Activated CD8-positive, alpha-beta memory T cell treated with anti-CD3 and anti-CD28 coated beads for 24 hours (primary cell): ENCODE data around the gene ATP6V1B1.

ENCODE experiments used
- DNase-seq: peaks from one replicate; pipeline ENCODE4 v3.0.0-alpha.2; 2020

Gene ATP6V1B1

DNA sequence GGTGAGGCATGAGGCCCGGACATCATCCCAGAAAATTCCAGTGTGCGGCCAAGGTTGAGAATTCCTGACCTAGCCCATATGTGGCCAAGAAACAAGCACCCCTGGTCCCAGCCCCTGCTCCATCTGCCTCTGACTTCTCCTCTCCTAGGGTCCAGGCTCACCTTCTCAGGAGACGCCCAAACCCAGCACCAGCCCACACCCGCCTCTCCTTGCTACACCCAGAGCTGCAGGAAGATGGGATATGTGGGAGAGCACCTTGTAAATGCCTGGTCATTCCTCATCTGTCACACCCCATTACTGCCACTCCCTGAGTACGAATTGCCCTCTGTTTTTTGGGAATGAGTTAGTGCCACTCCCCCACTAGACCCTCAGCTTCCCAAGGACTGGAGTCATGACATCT, 7.3 kb upstream of the ATP6V1B1 start:
- peak; percentile 42 for DNase-seq

DNA sequence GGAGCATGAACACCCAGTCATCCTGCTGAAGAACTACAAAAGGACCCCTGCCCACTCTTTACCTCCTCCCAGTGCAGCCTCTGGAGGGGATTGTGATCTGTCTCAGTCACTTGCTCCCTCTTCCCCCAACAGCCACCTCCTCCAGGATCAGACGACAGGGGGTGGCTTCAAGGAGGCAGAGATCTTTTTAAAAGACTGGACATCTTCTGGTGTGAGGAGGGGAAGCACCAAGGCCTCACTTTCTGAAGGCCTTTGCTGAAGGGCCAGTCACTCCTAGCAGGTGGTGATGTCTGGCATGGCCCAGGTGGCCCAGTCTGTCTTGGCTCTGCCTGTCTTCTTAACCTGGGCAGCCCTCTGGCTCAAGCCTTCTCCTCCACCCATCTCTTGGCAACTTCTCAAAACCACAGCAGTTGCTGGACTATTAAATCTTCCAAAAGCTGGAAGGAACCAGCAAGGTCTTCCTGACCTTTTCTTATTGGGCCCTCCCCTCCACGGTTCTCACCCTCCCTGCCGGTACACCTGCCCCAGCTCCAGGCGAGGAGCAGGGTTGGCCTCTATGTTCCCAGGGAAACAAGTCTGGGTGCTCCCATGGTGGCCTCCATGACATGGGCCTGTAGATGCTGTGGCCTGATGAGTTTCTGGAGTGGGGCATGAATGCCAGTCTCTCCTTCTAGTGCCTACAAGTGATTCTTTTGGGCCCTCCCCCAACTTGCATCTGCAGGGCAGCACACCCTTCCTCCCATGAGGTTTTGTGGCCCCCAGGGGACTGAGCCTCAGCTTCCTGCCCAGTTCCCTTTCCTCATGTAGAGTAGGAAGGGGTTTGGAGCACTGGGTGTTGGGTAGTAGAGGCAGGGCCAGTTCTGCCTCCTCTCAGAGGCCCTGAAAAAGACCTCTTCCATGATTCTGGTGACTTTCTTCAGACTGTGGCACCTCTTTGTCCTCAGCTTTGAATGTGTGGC, 5.0 kb upstream of the ATP6V1B1 start:
- peak; percentile 28 for DNase-seq

DNA sequence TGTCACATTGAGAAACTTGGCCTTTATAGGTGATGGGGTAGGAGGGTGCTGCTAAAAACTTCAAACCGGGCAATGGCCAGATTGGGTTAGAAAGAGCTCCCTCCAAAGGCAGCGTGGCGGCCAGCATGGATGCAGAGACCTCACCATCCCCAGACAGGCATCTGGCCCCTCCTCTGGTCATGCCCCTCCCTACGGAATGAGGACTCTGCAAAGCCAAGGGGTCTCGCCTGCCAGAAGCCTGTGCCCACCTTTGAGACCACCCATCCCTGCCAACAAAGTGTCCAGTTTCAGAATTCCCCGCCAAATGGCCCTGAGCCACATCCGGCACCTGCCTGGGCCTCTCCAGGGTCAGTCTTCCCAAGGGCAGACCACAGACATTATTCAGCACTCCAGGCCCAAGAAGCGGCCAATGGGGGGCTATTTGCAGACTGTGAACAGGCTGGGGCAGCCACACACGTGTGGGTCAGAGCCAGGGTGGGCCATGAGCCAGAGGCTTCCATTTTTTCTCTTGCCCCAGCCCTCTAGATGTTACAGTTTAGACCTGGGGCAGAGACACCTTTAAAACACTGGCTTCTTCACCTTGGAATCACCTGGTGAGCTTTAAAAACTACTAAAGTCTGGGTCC, 4.2 kb upstream of the ATP6V1B1 start:
- peak; percentile 44 for DNase-seq

DNA sequence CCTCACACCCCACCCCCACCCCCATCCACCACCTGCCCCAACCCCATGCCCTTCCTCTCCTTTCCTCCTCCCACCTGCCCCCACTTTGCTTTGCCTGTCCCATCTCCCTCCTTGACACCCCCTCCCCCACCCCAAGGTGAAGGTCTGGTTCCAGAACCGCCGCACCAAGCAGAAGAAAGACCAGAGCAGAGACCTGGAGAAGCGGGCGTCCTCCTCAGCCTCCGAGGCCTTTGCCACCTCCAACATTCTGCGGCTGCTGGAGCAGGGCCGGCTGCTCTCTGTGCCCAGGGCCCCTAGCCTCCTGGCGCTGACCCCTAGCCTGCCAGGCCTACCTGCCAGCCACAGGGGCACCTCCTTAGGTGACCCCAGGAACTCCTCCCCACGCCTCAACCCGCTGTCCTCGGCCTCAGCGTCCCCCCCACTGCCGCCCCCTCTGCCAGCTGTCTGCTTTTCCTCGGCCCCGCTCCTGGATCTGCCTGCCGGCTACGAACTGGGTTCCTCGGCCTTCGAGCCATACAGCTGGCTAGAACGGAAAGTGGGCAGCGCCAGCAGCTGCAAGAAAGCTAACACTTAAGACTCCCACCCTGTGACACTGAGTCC, 3.0 kb upstream of the ATP6V1B1 start:
- DNase-seq, result peak; percentile 24

DNA sequence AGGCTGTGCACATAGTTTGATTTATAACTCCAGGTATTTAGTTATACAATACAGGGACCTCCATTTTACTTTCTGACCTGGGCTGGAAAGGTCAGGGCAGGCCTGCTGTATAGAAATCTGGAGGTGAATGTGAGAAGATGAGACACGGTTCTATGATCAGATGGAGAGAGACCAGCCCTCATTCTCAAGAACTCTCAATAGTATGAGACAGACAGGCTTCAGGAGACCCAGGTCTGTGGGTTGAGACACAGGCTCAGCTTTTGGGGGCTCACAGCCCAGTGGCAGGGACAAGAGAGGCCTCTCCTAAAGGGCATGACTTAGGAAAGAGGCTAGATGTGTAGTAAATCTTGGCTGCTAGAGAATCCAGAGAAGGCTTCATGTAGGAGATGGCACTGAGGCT, 719 bp upstream of the ATP6V1B1 start:
- DNase-seq, result peak; percentile 30

DNA sequence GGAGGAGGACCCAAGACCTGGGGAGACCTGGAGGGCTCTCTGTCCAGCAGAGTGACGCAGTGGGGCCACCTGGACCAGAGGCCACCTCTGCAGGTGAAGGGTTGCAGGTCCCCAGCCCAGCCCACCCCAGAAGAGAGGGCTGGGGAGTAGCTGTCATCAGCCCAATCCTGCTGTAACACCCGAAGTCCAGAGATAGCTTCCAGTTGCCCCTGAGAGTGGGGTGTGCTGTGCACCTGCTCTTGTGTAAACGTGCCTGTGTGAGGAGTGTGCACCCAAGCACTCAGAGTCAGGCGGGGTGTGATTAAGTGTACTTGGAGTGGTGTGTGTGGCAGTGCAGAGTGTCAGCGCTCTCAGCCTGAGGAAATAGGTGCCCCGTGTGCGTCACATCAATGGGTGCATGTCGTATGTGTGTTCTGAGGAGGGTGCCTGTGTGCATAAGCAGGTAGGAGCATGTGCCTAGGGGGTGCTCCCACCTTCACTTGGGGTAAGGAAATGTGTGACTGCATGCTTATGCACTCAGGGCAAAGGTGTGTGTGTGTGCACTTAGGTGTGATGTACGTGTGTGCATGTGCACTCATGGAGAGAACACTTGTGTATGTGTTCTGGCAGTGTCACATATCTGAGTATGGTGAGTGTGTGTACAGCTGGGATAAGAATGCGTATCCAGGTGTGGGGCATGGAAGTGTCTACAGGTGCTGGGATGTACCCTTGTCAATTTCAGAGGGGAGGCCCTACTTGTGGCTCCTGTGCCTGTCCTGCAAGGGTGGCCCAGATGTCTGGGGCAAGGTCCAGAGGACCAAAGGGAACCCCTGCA, 672 bp downstream of the ATP6V1B1 start:
- DNase-seq, result peak; percentile 47

DNA sequence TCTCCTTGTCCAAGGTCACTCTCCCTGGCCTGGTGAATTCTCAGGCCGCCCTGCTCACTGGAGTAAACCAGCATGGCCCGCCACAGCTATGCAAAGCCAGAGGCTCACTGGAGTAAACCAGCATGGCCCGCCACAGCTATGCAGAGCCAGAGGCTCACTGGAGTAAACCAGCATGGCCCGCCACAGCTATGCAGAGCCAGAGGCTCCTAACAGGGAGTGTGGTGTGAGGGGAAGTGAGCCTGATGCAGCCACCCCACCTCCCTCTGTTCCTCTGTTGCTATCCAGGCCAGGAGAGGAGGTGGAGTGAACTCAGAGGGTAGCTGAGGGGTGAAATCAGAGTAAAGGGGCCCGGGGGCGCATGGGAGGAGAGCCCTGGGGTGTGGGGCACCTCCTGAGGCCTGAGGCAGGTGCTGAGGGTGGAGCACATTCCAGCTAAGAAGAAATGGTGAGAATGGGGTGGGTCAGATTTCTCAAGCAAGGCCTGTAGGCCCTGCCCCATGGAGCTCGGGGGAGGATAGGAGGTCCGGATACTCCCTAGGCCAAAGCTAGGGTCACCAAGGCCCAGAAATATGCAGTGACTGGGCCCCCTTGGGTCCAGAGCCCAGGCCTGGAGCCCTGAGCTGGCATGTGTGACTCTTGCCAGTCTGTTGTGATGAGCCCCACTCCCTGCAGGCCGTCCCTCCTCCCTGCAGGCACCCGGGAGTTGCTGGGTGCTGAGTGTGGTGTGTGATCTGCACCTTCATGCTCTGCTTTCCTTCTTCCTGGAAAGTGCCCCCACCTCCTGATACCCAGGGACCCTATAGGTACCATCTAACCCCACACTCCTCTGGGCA, 1.5 kb downstream of the ATP6V1B1 start:
- peak; percentile 47 for DNase-seq

DNA sequence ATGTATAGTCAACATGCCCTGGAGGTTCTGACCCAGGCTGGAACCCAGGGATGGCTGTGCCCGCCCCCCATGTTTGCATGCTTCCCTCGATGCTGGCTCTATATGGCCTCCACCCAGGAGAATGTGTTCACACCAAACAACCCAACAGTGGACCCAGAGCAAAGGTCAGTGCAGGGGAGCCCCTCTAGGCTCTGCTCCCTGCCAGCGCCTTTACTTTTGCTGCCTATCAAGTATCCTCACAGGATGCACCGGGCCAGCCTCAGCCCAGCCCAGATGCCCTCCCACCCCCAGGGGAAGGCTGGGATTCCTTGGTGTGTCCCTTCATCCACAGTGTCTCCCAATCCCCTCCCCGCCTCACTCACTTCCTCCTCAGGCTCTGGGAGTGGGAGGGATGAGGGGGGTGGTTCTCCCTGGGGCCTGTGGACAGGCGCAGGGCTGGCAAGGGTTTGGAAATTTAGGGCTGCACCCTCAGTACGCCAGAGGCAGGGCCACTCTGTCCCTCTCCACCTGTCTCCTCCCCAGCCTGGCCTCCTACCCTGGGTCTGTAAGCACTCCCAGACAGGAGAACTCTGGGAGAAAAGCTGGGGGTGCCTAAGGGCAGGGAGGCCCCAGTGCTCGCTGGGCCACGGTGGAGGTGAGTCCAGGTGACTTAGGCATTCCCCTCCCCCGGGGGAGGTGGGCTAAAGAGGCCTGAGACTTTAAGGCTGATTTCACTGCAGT, 2.3 kb downstream of the ATP6V1B1 start:
- DNase-seq, result peak; percentile 40

DNA sequence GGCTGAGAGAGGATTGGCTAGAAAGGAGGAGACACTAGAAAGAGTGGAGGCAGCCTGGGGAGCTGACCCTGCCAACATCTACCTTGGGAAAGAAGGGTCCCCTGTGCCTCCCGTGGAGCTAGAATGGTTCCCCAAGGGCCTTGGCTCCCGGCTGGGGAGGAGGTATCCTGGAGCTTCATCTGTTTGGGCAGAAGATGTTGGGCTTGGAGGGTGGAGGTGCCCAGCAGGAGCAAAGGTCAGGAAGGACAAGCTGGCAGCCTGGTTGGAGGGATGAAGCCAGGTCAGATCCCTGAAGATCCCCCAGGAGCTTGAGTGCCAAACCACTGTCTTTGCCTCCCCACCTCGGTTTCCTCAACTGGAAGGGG, 2.9 kb downstream of the ATP6V1B1 start:
- peak; percentile 33 for DNase-seq

DNA sequence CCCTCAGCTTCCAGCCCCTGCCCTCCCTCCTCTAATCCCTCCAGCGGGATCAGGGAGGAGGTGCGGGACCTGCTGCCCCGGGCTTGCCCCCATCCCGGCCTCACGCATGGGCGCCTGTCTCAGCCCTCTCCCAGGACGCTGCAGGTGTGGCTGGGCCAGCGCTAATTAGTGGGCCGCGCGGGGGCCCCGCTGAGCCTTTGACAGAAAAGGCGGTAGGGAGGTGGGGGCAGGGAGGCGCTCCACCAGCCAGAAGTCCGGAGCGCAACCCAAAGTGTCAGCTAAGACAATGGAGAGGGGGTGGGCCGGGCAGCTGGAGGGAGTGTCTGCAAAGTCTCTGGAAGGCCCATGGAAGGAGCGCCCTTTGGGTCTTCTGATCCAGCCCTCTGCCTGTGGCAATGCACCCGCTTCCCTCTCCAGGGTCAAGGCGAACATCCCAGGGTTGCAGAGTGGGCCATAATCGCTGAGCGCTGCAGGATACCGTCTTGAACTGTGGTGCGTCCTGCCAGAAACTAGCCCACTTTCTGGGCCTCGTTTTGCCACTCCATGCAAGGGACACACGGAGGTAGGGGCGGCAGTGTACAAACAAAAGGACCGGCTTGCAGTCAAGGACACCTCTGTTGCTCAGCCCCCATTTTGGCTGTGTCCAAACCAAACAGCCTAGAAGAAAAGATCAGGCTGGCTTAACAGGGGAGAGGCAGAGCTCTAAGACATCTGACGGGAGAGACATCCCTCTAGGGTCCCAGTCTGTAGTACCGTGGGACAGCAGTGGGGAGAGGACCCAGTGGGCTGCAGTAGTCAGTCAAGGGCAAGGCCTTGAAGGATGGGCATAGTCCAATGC, 3.5 kb downstream of the ATP6V1B1 start:
- peak; percentile 44 for DNase-seq

DNA sequence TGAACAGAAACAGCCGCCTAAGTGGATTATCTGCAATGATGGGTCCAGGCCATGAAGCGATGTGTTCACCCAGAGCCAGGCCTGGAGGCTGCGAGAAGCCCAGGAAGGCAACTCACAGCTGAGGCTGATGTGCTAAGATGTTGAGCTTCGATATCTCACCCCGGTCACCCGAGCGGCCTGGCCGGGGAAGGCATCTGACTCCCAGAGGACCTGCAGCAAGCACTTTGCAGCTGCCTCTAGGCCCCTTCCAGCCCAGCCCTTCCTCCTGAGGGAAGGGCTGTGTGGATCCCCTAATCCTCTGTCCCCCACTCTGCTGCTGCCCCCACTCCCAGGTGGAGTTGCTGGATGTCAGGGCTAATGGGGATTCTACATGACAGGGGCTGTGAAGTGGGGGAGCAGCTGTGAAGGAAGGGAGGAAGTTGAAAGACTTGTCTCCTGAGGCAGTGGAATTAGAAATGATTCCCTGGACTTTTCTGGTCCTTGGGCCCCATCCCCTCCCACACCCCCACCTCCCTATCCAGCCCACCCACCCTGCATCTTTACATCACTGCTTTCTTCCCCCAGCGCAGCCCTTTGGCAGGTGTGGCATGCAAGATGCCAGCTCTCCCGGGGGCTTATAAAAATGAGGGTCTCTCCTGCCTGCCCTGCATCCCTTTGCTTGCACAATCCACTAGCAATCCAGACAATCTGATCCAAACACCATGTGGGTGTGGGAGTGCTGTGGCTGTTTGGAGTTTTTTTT, 4.3 kb downstream of the ATP6V1B1 start:
- DNase-seq, result peak; percentile 35

DNA sequence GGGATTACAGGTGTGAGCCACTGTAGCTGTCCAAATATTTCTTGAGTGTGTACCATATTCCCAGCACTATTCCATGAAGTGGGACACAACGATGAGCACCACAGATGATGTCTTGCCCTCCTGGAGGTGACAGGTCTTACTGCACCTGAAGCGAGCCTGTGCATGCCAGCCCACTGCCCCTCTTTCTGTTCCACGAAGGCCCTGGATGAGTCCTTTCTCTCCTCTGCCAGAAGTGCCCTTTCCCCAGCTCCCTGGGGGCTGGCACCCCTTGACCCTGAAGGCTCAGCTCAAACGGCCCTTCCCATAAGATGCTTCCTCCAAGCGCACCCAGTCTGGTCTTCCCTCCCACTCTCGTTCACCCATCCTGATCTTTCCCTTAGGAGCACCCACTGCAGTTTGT, 5.5 kb downstream of the ATP6V1B1 start:
- no peak for DNase-seq

DNA sequence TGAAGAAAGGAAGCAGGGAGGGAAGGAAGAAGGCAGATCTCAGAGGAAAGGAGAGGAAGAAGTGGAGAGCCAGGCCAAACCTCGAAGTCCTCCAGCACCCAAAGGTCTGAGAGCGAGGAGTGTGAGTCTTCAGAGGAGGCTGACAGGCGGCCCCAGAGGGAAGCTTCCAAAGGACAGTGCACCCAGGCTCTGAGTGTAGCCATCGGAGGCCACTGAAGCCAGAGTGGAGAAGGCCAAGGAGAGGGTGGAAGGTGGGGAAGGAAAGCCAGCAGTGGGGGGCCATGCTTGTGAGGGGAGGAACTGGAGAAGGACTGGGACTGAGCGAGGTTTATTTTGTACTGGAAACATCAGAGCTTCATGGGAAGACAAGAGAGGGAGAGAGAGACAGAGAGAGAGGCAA, 6.0 kb downstream of the ATP6V1B1 start:
- no peak for DNase-seq

DNA sequence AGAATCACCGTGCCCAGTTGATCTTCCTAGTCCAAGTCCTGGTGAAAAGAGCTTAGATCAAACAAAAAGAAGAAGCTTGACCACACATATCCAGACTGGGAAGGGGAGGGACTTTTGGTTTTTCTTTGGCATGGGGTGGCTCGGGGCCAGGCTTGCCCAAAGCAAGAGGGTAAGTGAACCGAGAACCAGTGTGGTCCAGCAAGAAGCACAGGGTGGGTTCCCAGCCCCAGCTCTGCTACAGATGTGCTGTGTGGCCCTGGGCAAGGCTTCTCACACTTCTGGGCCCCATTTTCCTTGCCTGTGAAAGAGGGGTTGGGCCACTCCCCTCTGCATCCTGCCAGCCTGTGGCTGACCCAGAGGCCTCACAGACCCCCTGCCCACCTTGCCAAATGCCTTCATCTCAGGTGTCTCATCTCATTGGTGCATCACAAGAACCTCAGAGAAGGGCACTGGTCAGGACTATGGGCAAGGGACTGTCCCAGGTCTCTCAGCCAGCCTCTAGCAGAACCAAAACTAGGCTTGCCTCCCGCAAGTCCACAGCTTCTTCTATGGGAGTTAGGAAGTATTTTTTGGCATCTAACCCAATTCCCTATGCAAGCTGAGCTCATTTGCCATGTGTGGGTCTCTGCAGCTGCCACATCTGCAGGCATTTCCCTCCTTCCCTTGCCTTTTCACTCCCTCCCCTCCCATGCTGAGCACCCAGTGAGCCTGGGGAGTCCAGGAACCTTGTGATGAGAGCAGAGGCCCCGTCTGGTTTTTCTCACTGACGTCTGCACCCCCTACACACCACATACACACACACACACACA, 6.9 kb downstream of the ATP6V1B1 start:
- no peak for DNase-seq

DNA sequence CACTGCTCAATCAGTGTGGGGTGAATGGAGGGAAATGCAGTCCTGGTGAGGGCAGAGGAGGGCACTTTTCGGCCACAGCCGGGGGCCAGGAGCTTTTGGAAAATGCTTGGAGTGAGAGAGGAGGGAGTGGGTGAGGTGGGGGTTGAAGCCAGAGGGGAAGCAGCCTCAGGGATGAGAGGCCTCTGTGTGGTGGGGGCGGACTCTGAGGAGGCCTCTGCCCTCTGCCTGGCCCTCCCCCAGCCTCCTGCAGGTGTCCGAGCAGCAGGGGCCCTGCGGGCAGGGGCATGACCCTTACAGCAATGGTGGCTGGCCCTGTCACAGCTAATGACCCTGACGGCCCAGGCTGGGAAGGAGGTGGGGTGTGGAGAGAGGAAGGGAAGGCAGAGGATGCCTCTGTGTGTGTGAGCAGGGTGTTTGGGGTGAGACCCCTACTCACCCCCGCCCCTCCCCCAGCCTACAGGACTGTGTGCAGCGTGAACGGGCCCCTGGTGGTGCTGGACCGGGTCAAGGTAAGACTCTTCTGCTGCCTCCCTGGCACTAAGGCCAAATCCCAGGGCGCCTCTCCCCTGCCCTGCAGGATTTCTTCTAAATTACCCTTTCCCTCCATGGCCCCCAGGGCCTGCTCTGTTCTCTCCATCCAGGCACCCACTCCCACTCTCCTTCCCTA, 7.6 kb downstream of the ATP6V1B1 start:
- no peak for DNase-seq

DNA sequence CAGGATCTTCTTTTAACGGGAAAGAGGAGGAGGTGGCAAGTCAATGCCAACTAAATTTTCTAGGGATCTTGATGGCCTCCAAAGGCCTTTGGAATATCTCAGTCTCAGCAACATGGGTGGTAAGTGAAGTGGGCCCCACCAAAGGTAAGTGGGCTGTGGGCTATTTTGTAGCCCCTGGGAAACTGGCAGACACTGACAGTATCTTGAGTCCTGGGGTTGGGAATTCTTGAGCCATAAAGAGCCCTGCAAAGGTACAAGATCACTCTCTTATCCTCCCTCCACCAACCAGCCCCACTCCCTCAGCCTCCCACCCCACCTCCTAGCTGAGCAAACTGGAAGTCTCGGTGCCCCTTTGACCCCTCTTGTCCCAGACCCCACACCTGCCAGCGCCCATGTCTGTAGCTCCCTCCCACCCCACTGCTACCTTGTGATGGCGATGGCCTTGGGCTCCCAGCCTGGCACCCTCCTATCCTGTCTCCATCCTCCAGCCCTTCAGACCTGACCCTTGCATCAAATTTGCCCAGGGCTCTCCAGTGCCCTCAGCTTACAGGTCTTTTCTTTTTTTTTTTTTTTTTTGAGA, 8.5 kb downstream of the ATP6V1B1 start:
- no peak for DNase-seq

DNA sequence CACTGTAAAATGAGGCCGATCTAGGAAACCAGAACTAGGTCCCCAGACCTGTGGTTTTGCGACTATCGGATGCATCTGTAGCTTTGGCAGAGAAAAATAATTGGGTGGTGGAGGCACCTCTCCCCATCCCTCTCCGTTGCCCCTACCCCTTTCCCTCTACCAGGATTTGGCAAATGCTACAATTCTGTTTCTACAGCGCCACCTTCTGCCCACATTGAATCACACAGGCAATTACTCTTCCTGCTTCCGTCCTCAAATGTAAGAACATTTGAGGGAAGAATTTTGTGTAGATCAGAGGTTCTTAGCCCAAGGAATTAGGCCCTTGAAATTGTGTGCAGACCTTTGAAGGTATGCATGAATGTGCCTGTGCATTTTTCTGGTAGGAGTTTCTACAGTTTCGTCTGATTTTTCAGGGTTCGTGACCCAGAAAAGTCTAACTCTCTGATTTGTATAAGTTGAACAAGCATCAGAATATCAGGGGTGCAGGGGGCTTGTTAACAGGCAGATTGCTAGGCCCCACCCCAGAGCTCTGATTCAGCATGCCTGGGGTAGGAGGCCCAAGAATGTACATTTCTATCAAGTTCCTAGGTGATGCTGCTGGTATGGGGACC, 11.2 kb downstream of the ATP6V1B1 start:
- DNase-seq, result peak; percentile 72
